H9 (cell line): Measurements from ENCODE around the gene GSTO1. TPM values are rescaled to one million over a fixed set of nuclear protein-coding genes. Genes with fewer than 3 reads are reported as not detected.

Source experiments
- DNase-seq: peaks from one replicate; pipeline ENCODE4 v3.0.0-alpha.2; 2017
- H2AFZ ChIP-seq: one replicate; pipeline ENCODE4 v1.6.1; 2013; ENCODE audit warnings: mild to moderate bottlenecking, low read length, control low read depth, moderate library complexity
- H2AK5ac ChIP-seq: 2 replicates; pipeline ENCODE4 v1.6.1; 2013; ENCODE audit warnings: low read length, control low read depth, mixed read lengths; ENCODE audit not compliant: insufficient read length
- H2BK120ac ChIP-seq: one replicate; pipeline ENCODE4 v1.6.1; 2013; ENCODE audit warnings: low read depth, mild to moderate bottlenecking, low read length, control low read depth, inconsistent platforms; ENCODE audit not compliant: poor library complexity, severe bottlenecking
- H2BK12ac ChIP-seq: 2 replicates; pipeline ENCODE4 v1.6.1; 2013; ENCODE audit warnings: low read length, control low read depth, mixed read lengths, low read depth; ENCODE audit not compliant: insufficient read length
- H2BK15ac ChIP-seq: 2 replicates; pipeline ENCODE4 v1.6.1; 2013; ENCODE audit warnings: low read depth, low read length, control low read depth
- H2BK20ac ChIP-seq: one replicate; pipeline ENCODE4 v1.6.1; 2013; ENCODE audit warnings: low read depth, mild to moderate bottlenecking, low read length, control low read depth, inconsistent platforms; ENCODE audit not compliant: poor library complexity, severe bottlenecking
- H2BK5ac ChIP-seq: 2 replicates; pipeline ENCODE4 v1.6.1; 2013; ENCODE audit warnings: low read length, control low read depth, mixed read lengths; ENCODE audit not compliant: insufficient read length
- H3K14ac ChIP-seq: 2 replicates; pipeline ENCODE4 v1.6.1; 2013; ENCODE audit warnings: low read length, control low read depth; ENCODE audit not compliant: insufficient read depth
- H3K18ac ChIP-seq: 2 replicates; pipeline ENCODE4 v1.6.1; 2013; ENCODE audit warnings: low read depth, mild to moderate bottlenecking, mixed read lengths, low read length, control low read depth; ENCODE audit not compliant: insufficient read length
- H3K23ac ChIP-seq: 2 replicates; pipeline ENCODE4 v1.6.1; 2013; ENCODE audit warnings: low read length, control low read depth, mixed read lengths, low read depth; ENCODE audit not compliant: insufficient read length
- H3K23me2 ChIP-seq: 2 replicates; pipeline ENCODE4 v1.6.1; 2013; ENCODE audit warnings: low read depth, mild to moderate bottlenecking, mixed read lengths, low read length, control low read depth; ENCODE audit not compliant: insufficient read length, poor library complexity, severe bottlenecking
- H3K27ac ChIP-seq: 2 replicates; pipeline ENCODE4 v1.5.1; 2013; ENCODE audit warnings: low read length, control low read depth, mixed read lengths, low read depth; ENCODE audit not compliant: insufficient read length
- H3K27me3 ChIP-seq: 2 replicates; pipeline ENCODE4 v1.6.1; 2013; ENCODE audit warnings: low read length, control low read depth, inconsistent platforms; ENCODE audit not compliant: insufficient read depth
- H3K4ac ChIP-seq: 2 replicates; pipeline ENCODE4 v1.6.1; 2013; ENCODE audit warnings: low read depth, mild to moderate bottlenecking, control low read depth, inconsistent platforms, low read length, moderate library complexity
- H3K4me1 ChIP-seq: 2 replicates; pipeline ENCODE4 v1.6.1; 2013; ENCODE audit warnings: low read length, control low read depth, inconsistent platforms; ENCODE audit not compliant: insufficient read depth
- H3K4me2 ChIP-seq: 2 replicates; pipeline ENCODE4 v1.6.1; 2013; ENCODE audit warnings: low read length, control low read depth, mixed read lengths; ENCODE audit not compliant: insufficient read length, insufficient read depth
- H3K56ac ChIP-seq: 2 replicates; pipeline ENCODE4 v1.6.1; 2013; ENCODE audit warnings: low read depth, mild to moderate bottlenecking, mixed read lengths, low read length, control low read depth; ENCODE audit not compliant: insufficient read length
- H3K79me1 ChIP-seq: 2 replicates; pipeline ENCODE4 v1.6.1; 2013; ENCODE audit warnings: low read depth, mild to moderate bottlenecking, moderate library complexity, low read length, control low read depth, inconsistent platforms; ENCODE audit not compliant: insufficient read depth, poor library complexity, severe bottlenecking
- H3K79me2 ChIP-seq: 2 replicates; pipeline ENCODE4 v1.6.1; 2013; ENCODE audit warnings: low read length, control low read depth, inconsistent platforms; ENCODE audit not compliant: insufficient read depth
- H3K9ac ChIP-seq: 2 replicates; pipeline ENCODE4 v1.6.1; 2013; ENCODE audit warnings: low read length, control low read depth, mixed read lengths; ENCODE audit not compliant: insufficient read length; ENCODE audit errors: extremely low read depth
- H3K9me3 ChIP-seq: one replicate; pipeline ENCODE4 v1.6.1; 2013; ENCODE audit warnings: low read depth, low read length, inconsistent platforms; ENCODE audit not compliant: control insufficient read depth
- H3T11ph ChIP-seq: one replicate; pipeline ENCODE4 v1.6.1; 2013; ENCODE audit warnings: mild to moderate bottlenecking, low read length, control low read depth, inconsistent platforms
- H4K20me1 ChIP-seq: one replicate; pipeline ENCODE4 v1.6.1; 2013; ENCODE audit not compliant: control insufficient read depth, insufficient read length, insufficient read depth
- H4K5ac ChIP-seq: 2 replicates; pipeline ENCODE4 v1.6.1; 2013; ENCODE audit warnings: low read depth, mild to moderate bottlenecking, mixed read lengths, low read length, control low read depth; ENCODE audit not compliant: insufficient read length
- H4K8ac ChIP-seq: replicated peaks from 2 replicates; pipeline ENCODE4 v1.6.1; 2013; ENCODE audit warnings: low read length, control low read depth, mixed read lengths, low read depth; ENCODE audit not compliant: insufficient read length
- H4K91ac ChIP-seq: 2 replicates; pipeline ENCODE4 v1.6.1; 2013; ENCODE audit warnings: low read depth, mild to moderate bottlenecking, moderate library complexity, mixed read lengths, low read length, control low read depth; ENCODE audit not compliant: insufficient read length
- H3K27ac Mint-ChIP-seq, 3 experiments: 2 replicates in 2 of 3; 3 replicates in 1 of 3; pipeline ENCODE4 v1.8.0; 2020 to 2021; ENCODE audit warnings: mixed read lengths in 3 of 3, mild to moderate bottlenecking in 1 of 3, moderate library complexity in 1 of 3
- H3K27me3 Mint-ChIP-seq: 2 replicates; pipeline ENCODE4 v1.8.0; 2021; ENCODE audit warnings: low read depth, mild to moderate bottlenecking, moderate library complexity, mixed read lengths
- H3K36me3 Mint-ChIP-seq, 3 experiments: 2 replicates in 2 of 3; 3 replicates in 1 of 3; pipeline ENCODE4 v1.8.0; 2020 to 2021; ENCODE audit warnings: low read depth in 3 of 3, mixed read lengths in 3 of 3; ENCODE audit not compliant: insufficient read depth in 1 of 3
- H3K4me1 Mint-ChIP-seq, 2 experiments: 2 replicates each; pipeline ENCODE4 v1.8.0; 2020; ENCODE audit warnings: mixed read lengths in 2 of 2
- H3K4me3 Mint-ChIP-seq, 2 experiments: 2 replicates in 1 of 2; 3 replicates in 1 of 2; pipeline ENCODE4 v1.8.0; 2020 to 2021; ENCODE audit warnings: mild to moderate bottlenecking in 2 of 2, mixed read lengths in 2 of 2, moderate library complexity in 1 of 2
- H3K9me3 Mint-ChIP-seq, 2 experiments: 2 replicates in 1 of 2; 3 replicates in 1 of 2; pipeline ENCODE4 v1.8.0; 2020; ENCODE audit warnings: mild to moderate bottlenecking in 2 of 2, mixed read lengths in 2 of 2, moderate library complexity in 1 of 2
- WGBS: extraction: QIAGEN DNeasy Blood & Tissue Kit; methylation state at CpG from one replicate; pipeline ENCODE4 v1.1.7; 2013; ENCODE audit warnings: missing lambda C conversion rate, low lambda C conversion rate, mixed read lengths; ENCODE audit not compliant: insufficient read length; ENCODE audit errors: extremely low coverage; 5-methylcytosine and 5-hydroxymethylcytosine counted together
- total RNA-seq: library from RNA; stranded (reverse); gene quantifications from 2 replicates; pipeline ENCODE4 v1.2.1, GENCODE V29; 2021
- TF ChIP-seq, protein P1 (sequence below): fragments of 200-600 bp; sonication (generic); conservative IDR thresholded peaks from 3 replicates; pipeline ENCODE4 v1.8.0; 2021; ENCODE audit warnings: antibody characterized with exemption, mild to moderate bottlenecking

Gene GSTO1
- total RNA-seq, 1 experiment from 2014 or later: 114 TPM

DNA sequence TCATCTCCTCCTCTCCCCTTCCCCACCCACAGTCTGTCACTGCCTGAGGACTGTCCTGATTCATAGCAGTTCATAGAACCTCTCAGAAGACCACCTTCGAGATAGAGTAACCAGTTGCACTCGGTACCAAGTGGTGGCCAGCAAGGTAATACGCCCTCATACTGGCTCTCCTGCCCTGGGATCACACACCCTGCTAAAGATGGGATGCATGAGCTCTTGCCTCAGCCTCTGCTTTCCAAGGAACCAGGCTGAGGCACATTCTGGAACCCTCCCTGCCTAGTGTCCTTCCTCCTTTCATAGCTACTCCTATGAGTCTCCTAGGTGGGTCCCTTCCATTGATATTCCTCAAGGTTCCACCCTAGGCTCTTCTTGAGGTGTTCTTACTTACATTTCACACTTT is 38.1 kb upstream of the GSTO1 start:
- no peak overlapping the region for H4K8ac ChIP-seq
- H3K4me1 Mint-ChIP-seq: no peaks in the 10 kb centered on the region
- H3K4ac ChIP-seq: no peak overlapping the region
- H3K18ac ChIP-seq: no peak overlapping the region
- no peak overlapping the region for H2BK12ac ChIP-seq
- no peak overlapping the region for H2BK20ac ChIP-seq
- H3K9me3 Mint-ChIP-seq: no peaks in the 10 kb centered on the region
- H4K5ac ChIP-seq: no peak overlapping the region
- H3K9me3 ChIP-seq: no peaks in the 10 kb centered on the region
- no peak overlapping the region for H3K56ac ChIP-seq
- no peak overlapping the region for H3K23ac ChIP-seq
- H3K4me1 ChIP-seq: no peaks in the 10 kb centered on the region
- H2BK5ac ChIP-seq: no peak overlapping the region
- no peak overlapping the region for H3K4me2 ChIP-seq
- no peak overlapping the region for H2AFZ ChIP-seq
- H3K27ac ChIP-seq: no peak overlapping the region
- no peaks in the 10 kb centered on the region; the same call in none of the 2 replicates for H3K27me3 Mint-ChIP-seq
- no peaks in the 10 kb centered on the region for H3K36me3 Mint-ChIP-seq
- DNase-seq: no peak
- no peak overlapping the region for H2BK120ac ChIP-seq
- H3K79me1 ChIP-seq: no peaks in the 10 kb centered on the region
- H3T11ph ChIP-seq: no peak overlapping the region
- H3K27me3 ChIP-seq: no peaks in the 10 kb centered on the region
- TF ChIP-seq, protein P1, sequence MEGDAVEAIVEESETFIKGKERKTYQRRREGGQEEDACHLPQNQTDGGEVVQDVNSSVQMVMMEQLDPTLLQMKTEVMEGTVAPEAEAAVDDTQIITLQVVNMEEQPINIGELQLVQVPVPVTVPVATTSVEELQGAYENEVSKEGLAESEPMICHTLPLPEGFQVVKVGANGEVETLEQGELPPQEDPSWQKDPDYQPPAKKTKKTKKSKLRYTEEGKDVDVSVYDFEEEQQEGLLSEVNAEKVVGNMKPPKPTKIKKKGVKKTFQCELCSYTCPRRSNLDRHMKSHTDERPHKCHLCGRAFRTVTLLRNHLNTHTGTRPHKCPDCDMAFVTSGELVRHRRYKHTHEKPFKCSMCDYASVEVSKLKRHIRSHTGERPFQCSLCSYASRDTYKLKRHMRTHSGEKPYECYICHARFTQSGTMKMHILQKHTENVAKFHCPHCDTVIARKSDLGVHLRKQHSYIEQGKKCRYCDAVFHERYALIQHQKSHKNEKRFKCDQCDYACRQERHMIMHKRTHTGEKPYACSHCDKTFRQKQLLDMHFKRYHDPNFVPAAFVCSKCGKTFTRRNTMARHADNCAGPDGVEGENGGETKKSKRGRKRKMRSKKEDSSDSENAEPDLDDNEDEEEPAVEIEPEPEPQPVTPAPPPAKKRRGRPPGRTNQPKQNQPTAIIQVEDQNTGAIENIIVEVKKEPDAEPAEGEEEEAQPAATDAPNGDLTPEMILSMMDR: no peak
- WGBS: no CpG with 5 or more reads among the region's 3 CpGs
- H3K4me3 Mint-ChIP-seq: no peak overlapping the region
- no peak overlapping the region for H3K14ac ChIP-seq
- H2BK15ac ChIP-seq: no peak overlapping the region
- H3K9ac ChIP-seq: no peak overlapping the region
- H3K23me2 ChIP-seq: peaks cover 2% of the 10 kb centered on the region
- no peak overlapping the region for H4K91ac ChIP-seq
- H4K20me1 ChIP-seq: no peaks in the 10 kb centered on the region
- no peak overlapping the region for H3K27ac Mint-ChIP-seq
- H3K79me2 ChIP-seq: no peaks in the 10 kb centered on the region
- H2AK5ac ChIP-seq: no peak overlapping the region
